Astrocyte (in vitro differentiated cells and primary cell): ENCODE data around the gene TSC2. TPM values are rescaled to one million over a fixed set of nuclear protein-coding genes. Genes with fewer than 3 reads are reported as not detected.
"Not testable (repeated sequence)": the region's sequence is repeated elsewhere in the genome, so short reads cannot be mapped to it uniquely, and the experiment has no call there.

Source experiments
- DNase-seq: peaks from one replicate; pipeline ENCODE4 v3.0.0-alpha.2; 2010; ENCODE audit warnings: low read depth
- FAIRE-seq: peaks from 2 replicates; lab custom pipeline; 2011; peaks lifted over from hg19 to GRCh38; lab: Jason Lieb, UNC
- H2AFZ ChIP-seq: 2 replicates; pipeline ENCODE4 v1.6.0; 2012; ENCODE audit warnings: low read depth, low read length, inconsistent platforms
- H3K27ac ChIP-seq: 2 replicates; pipeline ENCODE4 v1.5.1; 2011; ENCODE audit warnings: low read depth, low read length, inconsistent platforms
- H3K27me3 ChIP-seq: 2 replicates; pipeline ENCODE4 v1.6.0; 2011; ENCODE audit warnings: low read length, inconsistent platforms; ENCODE audit not compliant: insufficient read depth
- H3K36me3 ChIP-seq: 2 replicates; pipeline ENCODE4 v1.5.1; 2011; ENCODE audit warnings: low read length, inconsistent platforms; ENCODE audit not compliant: insufficient read depth
- H3K4me1 ChIP-seq: 2 replicates; pipeline ENCODE4 v1.5.1; 2011; ENCODE audit warnings: low read length, inconsistent platforms; ENCODE audit not compliant: insufficient read depth
- H3K4me2 ChIP-seq: 2 replicates; pipeline ENCODE4 v1.6.0; 2012; ENCODE audit warnings: low read length, inconsistent platforms
- H3K4me3 ChIP-seq: 2 replicates; pipeline ENCODE4 v1.5.1; 2011; ENCODE audit warnings: low read depth, mild to moderate bottlenecking, low read length, inconsistent platforms; ENCODE audit not compliant: insufficient read depth
- H3K79me2 ChIP-seq: 2 replicates; pipeline ENCODE4 v1.6.0; 2012; ENCODE audit warnings: mild to moderate bottlenecking, low read length, inconsistent platforms; ENCODE audit not compliant: insufficient read depth
- H3K9ac ChIP-seq: 2 replicates; pipeline ENCODE4 v1.6.0; 2012; ENCODE audit warnings: mild to moderate bottlenecking, low read length, inconsistent platforms
- H3K9me3 ChIP-seq: 2 replicates; pipeline ENCODE4 v1.5.1; 2012; ENCODE audit warnings: low read depth, mild to moderate bottlenecking, low read length, inconsistent platforms; ENCODE audit not compliant: insufficient read depth
- H4K20me1 ChIP-seq: 2 replicates; pipeline ENCODE4 v1.6.0; 2012; ENCODE audit warnings: low read length, inconsistent platforms; ENCODE audit not compliant: insufficient read depth
- H3K27ac Mint-ChIP-seq: one replicate; pipeline ENCODE4 v1.8.0; 2021; ENCODE audit warnings: mild to moderate bottlenecking, mixed read lengths; ENCODE audit not compliant: unreplicated experiment
- H3K27me3 Mint-ChIP-seq: one replicate; pipeline ENCODE4 v1.8.0; 2021; ENCODE audit warnings: low read depth, mixed read lengths; ENCODE audit not compliant: unreplicated experiment
- H3K36me3 Mint-ChIP-seq: one replicate; pipeline ENCODE4 v1.8.0; 2021; ENCODE audit warnings: low read depth, mixed read lengths; ENCODE audit not compliant: unreplicated experiment
- H3K4me1 Mint-ChIP-seq: one replicate; pipeline ENCODE4 v1.8.0; 2021; ENCODE audit warnings: low read depth, mixed read lengths; ENCODE audit not compliant: unreplicated experiment
- H3K4me3 Mint-ChIP-seq: one replicate; pipeline ENCODE4 v1.8.0; 2021; ENCODE audit warnings: mild to moderate bottlenecking, moderate library complexity, mixed read lengths; ENCODE audit not compliant: unreplicated experiment
- H3K9me3 Mint-ChIP-seq: one replicate; pipeline ENCODE4 v1.8.0; 2021; ENCODE audit warnings: mild to moderate bottlenecking, mixed read lengths; ENCODE audit not compliant: unreplicated experiment
- total RNA-seq: library from RNA; stranded (reverse); gene quantifications from 2 replicates; pipeline ENCODE4 v1.2.1, GENCODE V29; 2021

TSC2 gene
- total RNA-seq, 1 donor from 2014 or later, result 89.5 TPM

- not testable (repeated sequence) for H3K27ac Mint-ChIP-seq, H3K79me2 ChIP-seq, FAIRE-seq, H3K4me1 Mint-ChIP-seq, H3K4me3 Mint-ChIP-seq, H3K36me3 ChIP-seq, H3K9ac ChIP-seq, H3K9me3 Mint-ChIP-seq, DNase-seq, H3K36me3 Mint-ChIP-seq, H3K27ac ChIP-seq, H3K4me3 ChIP-seq, H3K9me3 ChIP-seq, H3K27me3 Mint-ChIP-seq, H4K20me1 ChIP-seq, H3K4me1 ChIP-seq, H3K4me2 ChIP-seq, H2AFZ ChIP-seq, H3K27me3 ChIP-seq
Observed at GRCh38 chr16:2105291-2105690, 57.5 kb downstream of the TSC2 start.

- not testable (repeated sequence) for H3K79me2 ChIP-seq, DNase-seq, H3K4me1 Mint-ChIP-seq, H3K27me3 Mint-ChIP-seq, H3K27ac ChIP-seq, H3K9me3 ChIP-seq, H3K9me3 Mint-ChIP-seq, FAIRE-seq, H3K36me3 Mint-ChIP-seq, H3K4me2 ChIP-seq, H3K9ac ChIP-seq, H3K4me3 Mint-ChIP-seq, H3K27ac Mint-ChIP-seq, H3K36me3 ChIP-seq, H4K20me1 ChIP-seq, H3K4me3 ChIP-seq, H3K27me3 ChIP-seq, H3K4me1 ChIP-seq, H2AFZ ChIP-seq
Observed at GRCh38 chr16:2105769-2106168, 58.0 kb downstream of the TSC2 start.

- not testable (repeated sequence) for H3K9me3 ChIP-seq, H3K9me3 Mint-ChIP-seq, H2AFZ ChIP-seq, H3K4me1 Mint-ChIP-seq, H4K20me1 ChIP-seq, H3K36me3 Mint-ChIP-seq, H3K27ac ChIP-seq, DNase-seq, H3K27me3 ChIP-seq, H3K27me3 Mint-ChIP-seq, H3K4me3 Mint-ChIP-seq, H3K4me1 ChIP-seq, H3K4me2 ChIP-seq, H3K36me3 ChIP-seq, H3K79me2 ChIP-seq, FAIRE-seq, H3K27ac Mint-ChIP-seq, H3K4me3 ChIP-seq, H3K9ac ChIP-seq
Observed at GRCh38 chr16:2106211-2106610, 58.4 kb downstream of the TSC2 start.

GRCh38 chr16:2107121-2107790 lies 59.5 kb downstream of the TSC2 start:
- not testable (repeated sequence) for H3K4me3 ChIP-seq, H3K27me3 ChIP-seq, H3K4me1 Mint-ChIP-seq, H2AFZ ChIP-seq, H3K36me3 ChIP-seq, H4K20me1 ChIP-seq, H3K4me3 Mint-ChIP-seq, H3K36me3 Mint-ChIP-seq, H3K9me3 ChIP-seq, H3K27ac Mint-ChIP-seq, H3K4me1 ChIP-seq, H3K27me3 Mint-ChIP-seq, H3K79me2 ChIP-seq, H3K9me3 Mint-ChIP-seq, FAIRE-seq
- H3K9ac ChIP-seq, result peak overlapping the region; percentile 78
- peak; percentile 78 for DNase-seq
- peak overlapping the region; percentile 82 for H3K27ac ChIP-seq
- peak overlapping the region; percentile 53 for H3K4me2 ChIP-seq

- H3K4me3 Mint-ChIP-seq, result not testable (repeated sequence)
Observed at GRCh38 chr16:2107791-2108125, 60.0 kb downstream of the TSC2 start.

GRCh38 chr16:2108446-2109270 lies 60.9 kb downstream of the TSC2 start:
- H3K27ac Mint-ChIP-seq, H3K4me1 Mint-ChIP-seq, H3K36me3 Mint-ChIP-seq, H3K79me2 ChIP-seq, H3K9me3 ChIP-seq, H3K27ac ChIP-seq, H3K9me3 Mint-ChIP-seq, DNase-seq, H3K9ac ChIP-seq, H3K4me3 ChIP-seq, FAIRE-seq, H2AFZ ChIP-seq, H4K20me1 ChIP-seq, H3K4me1 ChIP-seq, H3K27me3 ChIP-seq, H3K36me3 ChIP-seq, H3K27me3 Mint-ChIP-seq, H3K4me2 ChIP-seq, H3K4me3 Mint-ChIP-seq: not testable (repeated sequence)

More at GRCh38 chr16:2107791-2108125, 60.0 kb downstream of the TSC2 start:
- H3K4me3 ChIP-seq, H3K27me3 ChIP-seq, H3K4me1 Mint-ChIP-seq, H3K9me3 Mint-ChIP-seq, H3K36me3 Mint-ChIP-seq, FAIRE-seq, DNase-seq, H3K36me3 ChIP-seq, H3K79me2 ChIP-seq, H3K27me3 Mint-ChIP-seq, H3K9me3 ChIP-seq, H4K20me1 ChIP-seq, H3K4me1 ChIP-seq, H3K4me2 ChIP-seq, H2AFZ ChIP-seq, H3K27ac Mint-ChIP-seq: not testable (repeated sequence)
- Histone ChIP-seq H3K9ac (peak overlapping the region; percentile 78), H3K27ac (peak overlapping the region; percentile 82)
